ENCODE data around the gene EP300. TPM values are rescaled to one million over a fixed set of nuclear protein-coding genes. Genes with fewer than 3 reads are reported as not detected.

Gene EP300
- total RNA-seq, 4 donors from 2014 or later, result 28.0 to 76.5 (median 56.7) TPM

DNA sequence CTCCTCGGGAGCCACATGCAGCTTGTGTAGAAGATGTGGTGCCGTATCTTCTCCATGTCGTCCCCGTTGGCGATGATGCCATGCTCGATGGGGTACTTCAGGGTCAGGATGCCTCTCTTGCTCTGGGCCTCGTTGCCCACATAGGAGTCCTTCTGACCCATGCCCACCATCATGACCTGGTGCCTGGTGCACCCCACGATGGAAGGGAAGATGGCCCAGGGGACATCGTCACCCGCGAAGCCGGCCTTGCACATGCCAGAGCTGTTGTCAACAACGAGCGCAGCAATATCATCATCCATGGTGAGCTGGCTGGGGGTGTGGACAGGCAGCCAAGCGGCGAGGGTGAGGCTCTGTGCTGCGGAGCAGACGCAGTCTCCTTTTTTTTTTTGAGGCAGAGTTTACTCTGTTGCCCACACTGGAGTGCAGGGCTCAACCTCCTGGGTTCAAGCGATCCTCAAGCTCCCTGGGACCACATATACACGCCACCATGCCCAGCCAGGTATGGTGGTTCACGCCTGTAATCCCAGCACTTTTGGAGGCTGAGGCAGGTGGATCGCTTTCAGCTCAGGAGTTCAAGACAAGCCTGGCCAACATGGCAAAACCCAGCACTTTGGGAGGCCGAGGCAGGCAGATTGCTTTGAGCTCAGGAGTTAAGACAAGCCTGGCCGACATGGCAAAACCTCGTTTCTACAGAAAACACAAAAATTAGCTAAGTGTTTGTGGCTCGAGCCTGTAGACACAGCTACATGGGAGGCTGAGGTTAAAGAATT is 17.3 kb upstream of the EP300 start:
- Histone ChIP-seq H3K4me3 (no peak overlapping the region), H3K9me3 (no peaks in the 10 kb centered on the region), H3K27me3 (no peaks in the 10 kb centered on the region), H3K27ac (no peak overlapping the region), H3K36me3 (no peaks in the 10 kb centered on the region), H3K4me1 (no peaks in the 10 kb centered on the region)
- no peak for DNase-seq
- TF ChIP-seq, protein P1, sequence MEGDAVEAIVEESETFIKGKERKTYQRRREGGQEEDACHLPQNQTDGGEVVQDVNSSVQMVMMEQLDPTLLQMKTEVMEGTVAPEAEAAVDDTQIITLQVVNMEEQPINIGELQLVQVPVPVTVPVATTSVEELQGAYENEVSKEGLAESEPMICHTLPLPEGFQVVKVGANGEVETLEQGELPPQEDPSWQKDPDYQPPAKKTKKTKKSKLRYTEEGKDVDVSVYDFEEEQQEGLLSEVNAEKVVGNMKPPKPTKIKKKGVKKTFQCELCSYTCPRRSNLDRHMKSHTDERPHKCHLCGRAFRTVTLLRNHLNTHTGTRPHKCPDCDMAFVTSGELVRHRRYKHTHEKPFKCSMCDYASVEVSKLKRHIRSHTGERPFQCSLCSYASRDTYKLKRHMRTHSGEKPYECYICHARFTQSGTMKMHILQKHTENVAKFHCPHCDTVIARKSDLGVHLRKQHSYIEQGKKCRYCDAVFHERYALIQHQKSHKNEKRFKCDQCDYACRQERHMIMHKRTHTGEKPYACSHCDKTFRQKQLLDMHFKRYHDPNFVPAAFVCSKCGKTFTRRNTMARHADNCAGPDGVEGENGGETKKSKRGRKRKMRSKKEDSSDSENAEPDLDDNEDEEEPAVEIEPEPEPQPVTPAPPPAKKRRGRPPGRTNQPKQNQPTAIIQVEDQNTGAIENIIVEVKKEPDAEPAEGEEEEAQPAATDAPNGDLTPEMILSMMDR (IDR thresholded peaks at IDR 0.05), result no peak
- TF ChIP-seq POLR2A (IDR thresholded peaks at IDR 0.05), result no peak
- 92 to 95% methylated on average over 7 to 10 of the region's 26 CpGs for WGBS, 2 donors
- intact Hi-C loops (cut with DNase I), result no loop called here

DNA sequence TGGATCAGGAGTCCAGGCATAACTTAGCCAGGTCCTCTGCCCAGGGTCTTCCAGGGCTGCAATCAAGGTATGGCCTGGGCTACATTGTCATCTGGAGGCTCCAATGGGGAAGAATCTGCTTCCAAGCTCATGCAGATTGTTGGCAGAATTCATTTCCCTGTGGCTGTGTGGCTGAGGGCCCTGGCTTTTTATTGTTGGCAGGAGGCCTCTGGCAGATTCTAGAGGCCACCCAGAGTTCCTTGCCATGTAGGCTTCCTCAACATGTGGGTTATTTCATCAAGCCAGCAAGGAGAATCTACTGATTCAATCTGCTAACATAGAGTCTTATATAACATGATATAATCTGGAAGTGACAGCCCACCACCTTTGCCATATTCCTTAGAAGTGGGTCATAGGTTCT is 16.4 kb upstream of the EP300 start:
- DNase-seq, result no peak
- TF ChIP-seq, protein P1 (IDR thresholded peaks at IDR 0.05), result no peak
- no peak for TF ChIP-seq POLR2A (IDR thresholded peaks at IDR 0.05)
- H3K27me3 ChIP-seq, result no peaks in the 10 kb centered on the region
- H3K4me1 ChIP-seq, result no peaks in the 10 kb centered on the region
- H3K36me3 ChIP-seq, result no peaks in the 10 kb centered on the region
- no peak overlapping the region for H3K4me3 ChIP-seq
- intact Hi-C loops (cut with DNase I), result no loop called here
- H3K27ac ChIP-seq, result no peak overlapping the region
- no peaks in the 10 kb centered on the region for H3K9me3 ChIP-seq

DNA sequence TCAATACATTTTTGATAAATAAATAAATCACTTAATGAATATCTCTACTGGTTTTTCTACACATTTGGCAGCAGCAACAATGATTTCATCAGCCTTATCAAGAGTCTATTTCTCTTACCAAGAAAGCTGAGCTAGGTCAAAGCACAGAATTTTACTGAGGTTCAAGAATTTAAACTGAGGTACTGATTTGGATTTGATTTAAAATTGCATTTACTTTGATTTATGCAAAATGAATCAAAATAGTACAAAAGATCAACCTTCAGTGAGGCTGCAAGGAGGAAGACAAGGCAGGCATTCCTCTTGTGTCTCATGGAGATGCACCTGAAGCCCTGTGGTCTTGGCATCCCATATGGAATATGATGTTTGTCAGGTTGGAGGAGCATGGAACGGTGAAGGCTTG is 15.5 kb upstream of the EP300 start:
- TF ChIP-seq POLR2A (IDR thresholded peaks at IDR 0.05), result no peak
- TF ChIP-seq, protein P1 (IDR thresholded peaks at IDR 0.05), result no peak
- Histone ChIP-seq H3K27ac (no peak overlapping the region), H3K4me3 (no peak overlapping the region), H3K9me3 (no peaks in the 10 kb centered on the region), H3K36me3 (no peaks in the 10 kb centered on the region), H3K4me1 (no peaks in the 10 kb centered on the region), H3K27me3 (no peaks in the 10 kb centered on the region)
- DNase-seq, result no peak
- intact Hi-C loops (cut with DNase I), result no loop called here
- WGBS, 2 donors, result 86% methylated on average over 1 of the region's 1 CpG

DNA sequence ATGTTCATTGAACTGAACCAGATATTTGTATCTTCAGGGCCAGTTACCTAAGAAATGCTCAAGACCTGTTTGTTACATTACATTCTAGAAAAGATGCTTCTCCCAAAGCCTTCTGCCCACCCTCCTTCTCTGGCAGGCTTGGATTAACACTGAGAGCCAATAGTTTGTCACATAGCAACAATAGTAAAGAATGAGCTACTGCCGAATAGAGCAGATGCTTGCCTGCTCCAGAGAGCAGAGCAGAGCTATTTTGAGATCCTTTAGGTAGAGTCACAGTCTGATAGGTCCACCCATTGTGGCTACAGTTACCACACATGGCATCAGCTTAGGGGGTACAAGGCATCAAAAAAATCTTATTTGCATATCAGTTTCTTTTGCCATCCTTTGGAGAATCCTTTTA is 13.5 kb upstream of the EP300 start:
- intact Hi-C loops (cut with DNase I), result no loop called here
- Histone ChIP-seq H3K27me3 (no peaks in the 10 kb centered on the region), H3K9me3 (no peaks in the 10 kb centered on the region), H3K4me3 (no peak overlapping the region), H3K27ac (no peak overlapping the region), H3K36me3 (no peaks in the 10 kb centered on the region), H3K4me1 (no peaks in the 10 kb centered on the region)
- 40 to 43% methylated on average over 1 of the region's 1 CpG for WGBS, 2 donors
- no peak for TF ChIP-seq POLR2A (IDR thresholded peaks at IDR 0.05)
- TF ChIP-seq, protein P1 (IDR thresholded peaks at IDR 0.05), result no peak
- DNase-seq, result no peak

DNA sequence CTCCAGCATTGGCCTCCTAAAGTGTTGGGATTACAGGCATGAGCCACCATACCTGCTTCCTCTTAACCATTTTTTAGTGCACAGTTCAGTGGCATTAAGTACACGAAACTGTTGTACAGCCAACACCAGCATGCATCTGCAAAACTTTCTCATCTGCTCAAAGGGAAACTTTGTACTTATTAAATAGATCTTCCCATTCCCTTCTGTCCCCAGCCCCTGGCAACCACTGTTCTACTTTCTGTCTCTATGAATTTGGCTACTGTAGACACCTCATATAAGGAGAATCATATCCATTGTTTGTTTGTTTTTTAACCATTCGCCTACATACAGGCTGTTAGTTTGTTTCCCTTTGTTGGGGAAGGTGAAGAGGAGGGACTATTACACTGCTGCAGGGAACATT is 6.5 kb upstream of the EP300 start:
- no peak for DNase-seq
- 73 to 81% methylated on average over 2 of the region's 2 CpGs for WGBS, 2 donors
- no peaks in the 10 kb centered on the region for H3K36me3 ChIP-seq
- TF ChIP-seq, protein P1 (IDR thresholded peaks at IDR 0.05), result no peak
- TF ChIP-seq POLR2A (IDR thresholded peaks at IDR 0.05), result no peak
- H3K4me1 ChIP-seq, result peaks cover 0 to 6% (median 0%) of the 10 kb centered on the region in 3 donors
- no peak overlapping the region for H3K4me3 ChIP-seq
- no peak overlapping the region for H3K27ac ChIP-seq
- H3K27me3 ChIP-seq, result no peaks in the 10 kb centered on the region
- intact Hi-C loops (cut with DNase I), result no loop called here
- no peaks in the 10 kb centered on the region for H3K9me3 ChIP-seq
